Transverse colon (tissue), 4 donors: ENCODE data around the gene ANGPTL2. TPM values are rescaled to one million over a fixed set of nuclear protein-coding genes. Genes with fewer than 3 reads are reported as not detected.

Experiments
- DNase-seq: peaks from one replicate; pipeline ENCODE4 v3.0.0-alpha.2; 2019
- H3K27ac ChIP-seq, 4 donors: fragments of 200-600 bp; sonication (generic); 2 replicates each; pipeline ENCODE4 v1.5.1; 2016 to 2018; ENCODE audit warnings: inconsistent platforms in 4 of 4
- H3K27me3 ChIP-seq: fragments of 200-600 bp; sonication (generic); 2 replicates; pipeline ENCODE4 v1.5.1; 2017; ENCODE audit warnings: inconsistent platforms
- H3K36me3 ChIP-seq, 4 donors: fragments of 200-600 bp; sonication (generic); 2 replicates each; pipeline ENCODE4 v1.5.1; 2017 to 2019; ENCODE audit warnings: inconsistent platforms in 4 of 4
- H3K4me1 ChIP-seq, 4 donors: fragments of 200-600 bp; sonication (generic); 2 replicates each; pipeline ENCODE4 v1.5.1; 2017 to 2020; ENCODE audit warnings: inconsistent platforms in 4 of 4
- H3K4me3 ChIP-seq, 4 donors: fragments of 200-600 bp; sonication (generic); 1 replicate in 1 of 4; 2 replicates in 3 of 4; pipeline versions ENCODE4 v1.5.1 to v1.6.1; 2017 to 2019; ENCODE audit warnings: inconsistent platforms in 4 of 4
- H3K9me3 ChIP-seq, 2 donors: fragments of 200-600 bp; sonication (generic); 2 replicates each; pipeline ENCODE4 v1.5.1; 2017 to 2019; ENCODE audit warnings: inconsistent platforms in 2 of 2
- CTCF ChIP-seq, 5 experiments: fragments of 200-600 bp in 3 of 5; fragments of 450-650 bp in 2 of 5; sonication (generic) in 3 of 5; IDR thresholded peaks; 1 replicate in 2 of 5; 2 replicates in 3 of 5; pipeline ENCODE4 v1.5.1; 2016 to 2017; ENCODE audit warnings: antibody characterized with exemption in 5 of 5, inconsistent platforms in 3 of 5, mild to moderate bottlenecking in 2 of 5, moderate library complexity in 1 of 5
- EP300 ChIP-seq: sonication (generic); formaldehyde crosslinking; IDR thresholded peaks from one replicate; pipeline ENCODE4 v1.6.1; 2017; ENCODE audit warnings: antibody characterized with exemption, low read depth
- POLR2A ChIP-seq: fragments of 450-650 bp; IDR thresholded peaks from one replicate; pipeline ENCODE4 v1.6.1; 2016; ENCODE audit warnings: antibody characterized with exemption, mild to moderate bottlenecking, moderate library complexity
- POLR2AphosphoS5 ChIP-seq, 3 donors: sonication (generic); formaldehyde crosslinking; IDR thresholded peaks; one replicate each; pipeline ENCODE4 v1.6.1; 2016; ENCODE audit warnings: antibody characterized with exemption in 3 of 3
- WGBS, 2 donors: methylation state at CpG; one replicate each; pipeline ENCODE4 v1.1.5; 2018; ENCODE audit warnings: low coverage in 1 of 2; 5-methylcytosine and 5-hydroxymethylcytosine counted together
- in situ Hi-C, 4 donors: fragments of 200-750 bp; cut with MboI; loops; one replicate each; pipeline versions ENCODE4 v1.15.0 to v1.15.1; 2017; ENCODE audit warnings: low sequenced_read_pairs in 3 of 4, low pct_ligation_motif_present in 1 of 4, low pct_unique_long_range_greater_than_20kb in 1 of 4
- intact Hi-C: fragments of 100-400 bp; cut with DNase I; formaldehyde crosslinking; loops from one replicate; pipeline ENCODE4 v1.15.1; 2023; ENCODE audit warnings: low total_unique reads
- total RNA-seq, 4 donors: library from RNA; depleted of rRNA; stranded (reverse); fragments of >200 nt; gene quantifications; one replicate each; pipeline ENCODE4 v1.1.0, GENCODE V29; 2016

The ANGPTL2 gene
- total RNA-seq, 4 donors from 2014 or later: 11.0 to 30.8 (median 13.1) TPM

GRCh38 chr9:127168756-127169574, 46.5 kb upstream of the ANGPTL2 start:
- H3K36me3 ChIP-seq: no peaks in the 10 kb centered on the region
- intact Hi-C loops (no loop called here), in situ Hi-C loops (no loop called here)
- WGBS, 2 donors: 92 to 93% methylated on average over 2 to 10 of the region's 10 CpGs
- no peaks in the 10 kb centered on the region for H3K9me3 ChIP-seq
- H3K4me1 ChIP-seq: no peaks in the 10 kb centered on the region
- TF ChIP-seq POLR2AphosphoS5 (IDR thresholded peaks at IDR 0.05) (no peak), POLR2A (no peak), CTCF (IDR thresholded peaks at IDR 0.05) (no peak), EP300 (no peak)
- H3K27me3 ChIP-seq: no peaks in the 10 kb centered on the region
- H3K27ac ChIP-seq: no peak overlapping the region
- DNase-seq: no peak
- no peak overlapping the region for H3K4me3 ChIP-seq

DNA sequence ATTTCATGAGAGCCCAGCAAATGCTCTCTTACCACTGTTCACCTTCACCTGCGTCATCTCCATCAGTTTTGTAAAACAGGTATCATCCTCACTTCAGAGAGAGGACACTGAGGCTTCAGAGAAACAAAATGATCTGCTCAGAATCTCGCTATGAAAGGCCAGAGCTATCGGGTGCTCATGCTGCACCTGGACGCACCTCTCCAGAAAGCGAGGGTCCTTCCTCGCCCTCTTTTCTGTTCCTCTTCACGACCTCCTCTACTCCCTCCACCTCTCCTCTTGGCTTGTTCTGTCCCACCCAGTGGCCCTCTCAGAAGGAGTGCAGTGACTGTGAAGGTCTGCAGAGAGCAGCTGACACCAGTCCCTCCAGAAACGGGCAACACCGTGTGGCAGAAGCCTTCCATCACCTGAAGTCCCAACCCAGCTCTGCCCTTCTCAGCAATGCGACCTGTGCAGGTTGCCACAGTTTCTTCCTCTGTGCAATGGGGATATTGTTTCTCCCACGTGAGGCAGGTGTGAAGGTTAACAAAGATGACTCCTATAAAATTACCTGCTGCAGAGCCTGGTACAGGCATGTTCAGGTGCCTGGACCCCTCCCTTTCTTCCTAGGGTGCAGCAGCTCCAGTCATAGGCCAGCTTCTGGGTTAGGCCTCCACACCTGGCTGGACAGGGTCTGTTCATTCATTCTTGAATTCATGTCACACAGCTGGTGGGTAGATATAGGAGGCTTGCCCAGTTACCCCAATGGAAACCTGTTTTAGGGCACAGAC, 45.3 kb upstream of the ANGPTL2 start:
- Histone ChIP-seq H3K27ac (no peak overlapping the region), H3K36me3 (no peaks in the 10 kb centered on the region), H3K4me3 (no peak overlapping the region), H3K9me3 (no peaks in the 10 kb centered on the region), H3K4me1 (no peaks in the 10 kb centered on the region), H3K27me3 (no peaks in the 10 kb centered on the region)
- in situ Hi-C loops: no loop called here
- TF ChIP-seq EP300 (no peak), POLR2AphosphoS5 (IDR thresholded peaks at IDR 0.05) (no peak), CTCF (IDR thresholded peaks at IDR 0.05) (no peak)
- 96 to 100% methylated on average over 1 to 11 of the region's 11 CpGs for WGBS, 2 donors
- DNase-seq: no peak
- intact Hi-C loops: no loop called here

- H3K36me3 ChIP-seq: no peaks in the 10 kb centered on the region
- in situ Hi-C loops: no loop called here
- intact Hi-C loops: no loop called here
- TF ChIP-seq EP300 (no peak), CTCF (IDR thresholded peaks at IDR 0.05) (no peak), POLR2A (no peak)
- no peaks in the 10 kb centered on the region for H3K27me3 ChIP-seq
- H3K4me3 ChIP-seq: no peak overlapping the region
- no peaks in the 10 kb centered on the region for H3K4me1 ChIP-seq
- peak; percentile 26 for DNase-seq
- H3K9me3 ChIP-seq: no peaks in the 10 kb centered on the region
- H3K27ac ChIP-seq: no peak overlapping the region
- WGBS, 2 donors: 81 to 86% methylated on average over 7 to 12 of the region's 12 CpGs
Observed at GRCh38 chr9:127166651-127167524, 44.5 kb upstream of the ANGPTL2 start.

DNA sequence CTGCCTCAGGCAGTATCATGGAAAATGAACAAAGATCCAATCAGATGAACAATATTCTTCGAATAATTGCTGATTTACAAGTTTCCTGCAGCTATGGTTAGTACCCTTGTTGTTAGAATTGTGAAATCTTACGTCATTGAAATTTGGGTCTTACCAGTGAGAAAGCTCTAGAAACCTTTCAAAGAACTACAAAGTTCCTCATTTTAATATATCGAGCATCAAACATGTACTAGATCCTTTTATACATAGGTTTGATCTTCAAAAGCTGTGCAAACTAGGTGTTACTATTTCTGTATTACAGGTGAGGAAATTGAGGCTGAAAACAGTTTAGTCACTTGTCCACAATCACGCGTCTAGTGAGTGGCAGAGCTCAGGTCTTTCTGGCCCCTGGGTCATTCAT, 43.7 kb upstream of the ANGPTL2 start:
- no peak for DNase-seq
- no peaks in the 10 kb centered on the region for H3K36me3 ChIP-seq
- no peaks in the 10 kb centered on the region for H3K27me3 ChIP-seq
- H3K4me1 ChIP-seq: no peaks in the 10 kb centered on the region
- no peak overlapping the region for H3K27ac ChIP-seq
- no peaks in the 10 kb centered on the region for H3K9me3 ChIP-seq
- TF ChIP-seq CTCF (IDR thresholded peaks at IDR 0.05): no peak
- no peak for TF ChIP-seq EP300
- TF ChIP-seq POLR2AphosphoS5 (IDR thresholded peaks at IDR 0.05): no peak
- no peak overlapping the region for H3K4me3 ChIP-seq
- intact Hi-C loops (no loop called here), in situ Hi-C loops (no loop called here)
- WGBS, 2 donors: 82 to 93% methylated on average over 3 to 5 of the region's 5 CpGs
